ENCODE data around the gene C1QTNF7. TPM values are rescaled to one million over a fixed set of nuclear protein-coding genes. Genes with fewer than 3 reads are reported as not detected.

C1QTNF7 gene, protein sequence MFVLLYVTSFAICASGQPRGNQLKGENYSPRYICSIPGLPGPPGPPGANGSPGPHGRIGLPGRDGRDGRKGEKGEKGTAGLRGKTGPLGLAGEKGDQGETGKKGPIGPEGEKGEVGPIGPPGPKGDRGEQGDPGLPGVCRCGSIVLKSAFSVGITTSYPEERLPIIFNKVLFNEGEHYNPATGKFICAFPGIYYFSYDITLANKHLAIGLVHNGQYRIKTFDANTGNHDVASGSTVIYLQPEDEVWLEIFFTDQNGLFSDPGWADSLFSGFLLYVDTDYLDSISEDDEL
- polyA plus RNA-seq (2013, experiment 1 of 2) = not detected
- polyA plus RNA-seq (2013, experiment 2 of 2) = not detected

DNA sequence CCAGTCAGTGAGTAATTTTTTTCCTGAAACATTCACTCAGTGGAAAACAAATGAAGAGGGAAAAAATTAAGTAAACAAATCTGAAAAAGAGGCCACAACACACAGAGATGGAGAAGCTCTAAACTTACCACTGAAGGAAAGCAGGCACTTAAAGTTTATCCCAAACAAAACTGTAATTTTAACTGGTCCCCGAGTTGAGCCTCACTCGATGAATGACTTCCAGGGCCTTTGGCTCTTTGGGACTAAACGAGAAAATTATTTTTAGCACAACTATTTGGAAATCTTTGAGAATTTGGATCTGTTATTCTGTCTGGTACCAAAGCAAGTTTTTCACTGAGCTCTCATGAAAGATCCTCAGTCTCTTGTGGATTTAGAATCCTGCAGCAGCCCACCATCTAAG, at the start of gene C1QTNF7:
Gene C1QTNF7, plus strand, starts transcription at position 333 of the 400 bp plus-strand sequence. CDS start 7,711 bp downstream, outside the sequence.
- Histone ChIP-seq H3K4me3 (ENCODE audit: low read length in 2 of 2) (no peak within 1 kb of the TSS), H2BK12ac (ENCODE audit: low read length) (no peak within 1 kb of the TSS), H3K9ac (ENCODE audit: low read depth, low read length, poor library complexity) (no peak within 1 kb of the TSS), H3K27me3 (ENCODE audit: control insufficient read depth in 3 of 3, insufficient read depth in 3 of 3, low read depth in 1 of 3, low read length in 3 of 3) (no peaks in the 10 kb centered on the region), H2BK5ac (ENCODE audit: low read length) (no peak within 1 kb of the TSS), H3K27ac (replicated peaks; ENCODE audit: low read length) (no peak within 1 kb of the TSS), H3K79me1 (ENCODE audit: low read depth, low read length) (no peaks in the 10 kb centered on the region), H3K4ac (ENCODE audit: low read length) (no peak within 1 kb of the TSS), H3K36me3 (replicated peaks in 1 of 2; ENCODE audit: control insufficient read depth in 2 of 2, insufficient read depth in 2 of 2, low read length in 2 of 2) (no peaks in the 10 kb centered on the region), H3K4me2 (ENCODE audit: insufficient read depth, low read length, poor library complexity, severe bottlenecking) (no peak within 1 kb of the TSS), H2BK15ac (ENCODE audit: low read length) (no peak within 1 kb of the TSS), H4K91ac (ENCODE audit: low read depth, low read length, poor library complexity) (no peak within 1 kb of the TSS), H3K23ac (ENCODE audit: low read depth, low read length, poor library complexity) (no peak within 1 kb of the TSS), H2BK120ac (ENCODE audit: low read depth, low read length) (no peak within 1 kb of the TSS), H3K18ac (ENCODE audit: low read length) (no peak within 1 kb of the TSS), H3K9me3 (replicated peaks in 1 of 2; ENCODE audit: control insufficient read depth in 2 of 2, insufficient read depth in 1 of 2, low read depth in 1 of 2, low read length in 2 of 2) (no peaks in the 10 kb centered on the region), H2AK5ac (ENCODE audit: low read depth, low read length) (no peak within 1 kb of the TSS), H2AFZ (ENCODE audit: low read length) (no peak within 1 kb of the TSS), H3K14ac (ENCODE audit: low read length) (no peak within 1 kb of the TSS), H3K4me1 (ENCODE audit: control insufficient read depth in 2 of 2, insufficient read depth in 1 of 2, low read depth in 1 of 2, low read length in 2 of 2) (no peaks in the 10 kb centered on the region), H4K8ac (ENCODE audit: low read depth, low read length) (no peak within 1 kb of the TSS)
- no CpG with 5 or more reads among the region's 3 CpGs for WGBS, 2 donors (ENCODE audit: extremely low coverage in 2 of 2, insufficient read length in 2 of 2, insufficient replicate concordance in 1 of 2)
- DNase-seq (ENCODE audit: low spot score) = no peak

DNA sequence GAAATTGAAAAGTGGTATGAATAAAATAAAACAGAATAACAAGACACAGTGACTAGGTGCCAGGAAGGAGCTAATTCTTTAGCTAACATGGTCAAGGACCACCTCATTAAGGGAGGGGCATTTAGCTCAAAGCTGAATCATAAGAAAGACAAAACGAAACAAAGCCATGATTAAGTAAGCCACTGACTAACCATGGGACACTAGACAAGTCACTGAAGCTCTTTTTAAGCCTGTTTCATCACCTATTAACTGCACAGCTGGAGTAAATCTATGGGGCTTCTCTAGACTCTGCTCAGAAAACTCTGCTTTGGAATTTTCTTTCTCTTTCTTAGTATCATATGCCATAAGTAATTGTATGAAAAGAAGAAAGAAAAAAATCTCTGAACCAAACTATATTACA, 49.8 kb upstream of the C1QTNF7 start:
- no peaks in the 10 kb centered on the region for H3K9me3 ChIP-seq (replicated peaks in 1 of 2; ENCODE audit: control insufficient read depth in 2 of 2, insufficient read depth in 1 of 2, low read depth in 1 of 2, low read length in 2 of 2)
- H3K4ac ChIP-seq (ENCODE audit: low read length) = no peak overlapping the region
- no peaks in the 10 kb centered on the region for H3K79me1 ChIP-seq (ENCODE audit: low read depth, low read length)
- no peak overlapping the region for H2BK12ac ChIP-seq (ENCODE audit: low read length)
- no peak overlapping the region for H4K8ac ChIP-seq (ENCODE audit: low read depth, low read length)
- H3K4me3 ChIP-seq (ENCODE audit: low read length in 2 of 2) = no peak overlapping the region
- H3K27ac ChIP-seq (replicated peaks; ENCODE audit: low read length) = no peak overlapping the region
- H2BK120ac ChIP-seq (ENCODE audit: low read depth, low read length) = no peak overlapping the region
- DNase-seq (ENCODE audit: low spot score) = no peak
- no peak overlapping the region for H3K18ac ChIP-seq (ENCODE audit: low read length)
- H2AFZ ChIP-seq (ENCODE audit: low read length) = no peak overlapping the region
- H4K91ac ChIP-seq (ENCODE audit: low read depth, low read length, poor library complexity) = no peak overlapping the region
- no peak overlapping the region for H3K4me2 ChIP-seq (ENCODE audit: insufficient read depth, low read length, poor library complexity, severe bottlenecking)
- no peak overlapping the region for H3K9ac ChIP-seq (ENCODE audit: low read depth, low read length, poor library complexity)
- H3K23ac ChIP-seq (ENCODE audit: low read depth, low read length, poor library complexity) = no peak overlapping the region
- H2BK15ac ChIP-seq (ENCODE audit: low read length) = no peak overlapping the region
- H3K4me1 ChIP-seq (ENCODE audit: control insufficient read depth in 2 of 2, insufficient read depth in 1 of 2, low read depth in 1 of 2, low read length in 2 of 2) = peaks cover 0 to 4% of the 10 kb centered on the region in 2 donors
- no peak overlapping the region for H3K14ac ChIP-seq (ENCODE audit: low read length)
- H3K36me3 ChIP-seq (replicated peaks in 1 of 2; ENCODE audit: control insufficient read depth in 2 of 2, insufficient read depth in 2 of 2, low read length in 2 of 2) = no peaks in the 10 kb centered on the region
- H3K27me3 ChIP-seq (ENCODE audit: control insufficient read depth in 3 of 3, insufficient read depth in 3 of 3, low read depth in 1 of 3, low read length in 3 of 3) = no peaks in the 10 kb centered on the region
- no CpG with 5 or more reads among the region's 1 CpG for WGBS, 2 donors (ENCODE audit: extremely low coverage in 2 of 2, insufficient read length in 2 of 2, insufficient replicate concordance in 1 of 2)
- H2BK5ac ChIP-seq (ENCODE audit: low read length) = no peak overlapping the region
- no peak overlapping the region for H2AK5ac ChIP-seq (ENCODE audit: low read depth, low read length)

DNA sequence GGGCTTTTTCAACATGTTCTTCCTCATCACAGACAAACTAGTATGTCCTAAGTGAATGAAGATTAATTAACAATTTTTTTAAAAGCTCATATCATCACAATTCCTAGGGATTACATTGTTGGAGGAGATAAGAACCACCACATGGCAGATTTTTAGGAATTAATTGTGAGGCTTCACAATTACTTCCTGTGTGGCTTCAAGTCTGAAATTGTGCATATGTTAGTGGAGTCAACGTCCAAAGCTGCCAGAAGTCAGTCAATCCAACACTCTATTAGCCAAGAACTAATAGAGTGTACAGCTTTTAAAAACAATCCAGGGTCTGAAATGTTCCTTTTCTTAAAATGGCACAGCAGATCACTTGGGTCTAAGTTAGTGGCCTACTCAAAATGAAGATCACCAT, 49.3 kb upstream of the C1QTNF7 start:
- no peaks in the 10 kb centered on the region for H3K9me3 ChIP-seq (replicated peaks in 1 of 2; ENCODE audit: control insufficient read depth in 2 of 2, insufficient read depth in 1 of 2, low read depth in 1 of 2, low read length in 2 of 2)
- H3K4me2 ChIP-seq (ENCODE audit: insufficient read depth, low read length, poor library complexity, severe bottlenecking) = no peak overlapping the region
- no peak overlapping the region for H2AFZ ChIP-seq (ENCODE audit: low read length)
- no CpG with 5 or more reads among the region's 1 CpG for WGBS, 2 donors (ENCODE audit: extremely low coverage in 2 of 2, insufficient read length in 2 of 2, insufficient replicate concordance in 1 of 2)
- no peak overlapping the region for H2BK12ac ChIP-seq (ENCODE audit: low read length)
- H3K18ac ChIP-seq (ENCODE audit: low read length) = no peak overlapping the region
- no peak overlapping the region for H3K4me3 ChIP-seq (ENCODE audit: low read length in 2 of 2)
- no peak overlapping the region for H3K14ac ChIP-seq (ENCODE audit: low read length)
- DNase-seq (ENCODE audit: low spot score) = no peak
- no peaks in the 10 kb centered on the region for H3K36me3 ChIP-seq (replicated peaks in 1 of 2; ENCODE audit: control insufficient read depth in 2 of 2, insufficient read depth in 2 of 2, low read length in 2 of 2)
- H2AK5ac ChIP-seq (ENCODE audit: low read depth, low read length) = no peak overlapping the region
- no peak overlapping the region for H2BK120ac ChIP-seq (ENCODE audit: low read depth, low read length)
- no peaks in the 10 kb centered on the region for H3K79me1 ChIP-seq (ENCODE audit: low read depth, low read length)
- no peak overlapping the region for H2BK15ac ChIP-seq (ENCODE audit: low read length)
- peaks cover 0 to 4% of the 10 kb centered on the region in 2 donors for H3K4me1 ChIP-seq (ENCODE audit: control insufficient read depth in 2 of 2, insufficient read depth in 1 of 2, low read depth in 1 of 2, low read length in 2 of 2)
- H3K23ac ChIP-seq (ENCODE audit: low read depth, low read length, poor library complexity) = no peak overlapping the region
- H2BK5ac ChIP-seq (ENCODE audit: low read length) = no peak overlapping the region
- no peaks in the 10 kb centered on the region for H3K27me3 ChIP-seq (ENCODE audit: control insufficient read depth in 3 of 3, insufficient read depth in 3 of 3, low read depth in 1 of 3, low read length in 3 of 3)
- no peak overlapping the region for H4K8ac ChIP-seq (ENCODE audit: low read depth, low read length)
- H3K27ac ChIP-seq (replicated peaks; ENCODE audit: low read length) = no peak overlapping the region
- H3K4ac ChIP-seq (ENCODE audit: low read length) = no peak overlapping the region
- no peak overlapping the region for H4K91ac ChIP-seq (ENCODE audit: low read depth, low read length, poor library complexity)
- H3K9ac ChIP-seq (ENCODE audit: low read depth, low read length, poor library complexity) = no peak overlapping the region

DNA sequence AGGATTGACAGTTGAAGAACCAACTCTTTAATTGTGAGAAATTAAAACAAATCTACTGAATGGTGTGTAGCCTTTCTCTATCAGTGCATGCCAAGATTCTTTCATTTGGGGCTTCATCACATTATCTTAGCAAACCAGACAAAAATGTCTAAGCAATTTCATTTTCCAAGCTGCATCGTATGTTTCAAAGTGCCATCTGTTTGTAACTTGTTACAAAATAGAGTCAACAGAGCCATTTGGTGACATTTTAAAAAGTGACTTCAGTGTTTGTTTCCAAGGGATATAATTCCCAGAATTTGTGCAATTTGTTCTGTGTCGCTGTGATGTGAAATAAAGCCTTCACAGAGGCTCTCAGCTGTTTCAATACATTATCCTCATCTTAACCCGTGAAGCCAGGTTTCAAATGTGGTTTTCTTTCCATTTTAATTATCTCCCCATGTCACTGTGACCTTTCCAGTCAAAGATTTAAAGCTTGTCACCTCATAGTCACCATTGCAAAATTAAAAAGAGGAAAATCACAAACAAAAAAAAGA, 46.0 kb upstream of the C1QTNF7 start:
- no peak overlapping the region for H2AFZ ChIP-seq (ENCODE audit: low read length)
- no peaks in the 10 kb centered on the region for H3K27me3 ChIP-seq (ENCODE audit: control insufficient read depth in 3 of 3, insufficient read depth in 3 of 3, low read depth in 1 of 3, low read length in 3 of 3)
- no peaks in the 10 kb centered on the region for H3K4me1 ChIP-seq (ENCODE audit: control insufficient read depth in 2 of 2, insufficient read depth in 1 of 2, low read depth in 1 of 2, low read length in 2 of 2)

More for the DNA sequence above, 46.0 kb upstream of the C1QTNF7 start:
- no CpG with 5 or more reads among the region's 3 CpGs for WGBS, 2 donors (ENCODE audit: extremely low coverage in 2 of 2, insufficient read length in 2 of 2, insufficient replicate concordance in 1 of 2)
- Histone ChIP-seq H3K18ac (ENCODE audit: low read length) (no peak overlapping the region), H3K79me1 (ENCODE audit: low read depth, low read length) (no peaks in the 10 kb centered on the region), H2BK15ac (ENCODE audit: low read length) (no peak overlapping the region), H3K9me3 (replicated peaks in 1 of 2; ENCODE audit: control insufficient read depth in 2 of 2, insufficient read depth in 1 of 2, low read depth in 1 of 2, low read length in 2 of 2) (no peaks in the 10 kb centered on the region), H3K27ac (replicated peaks; ENCODE audit: low read length) (no peak overlapping the region), H4K8ac (ENCODE audit: low read depth, low read length) (no peak overlapping the region), H3K9ac (ENCODE audit: low read depth, low read length, poor library complexity) (no peak overlapping the region), H3K4me2 (ENCODE audit: insufficient read depth, low read length, poor library complexity, severe bottlenecking) (no peak overlapping the region), H3K4me3 (ENCODE audit: low read length in 2 of 2) (no peak overlapping the region), H4K91ac (ENCODE audit: low read depth, low read length, poor library complexity) (no peak overlapping the region), H2BK12ac (ENCODE audit: low read length) (no peak overlapping the region), H3K36me3 (replicated peaks in 1 of 2; ENCODE audit: control insufficient read depth in 2 of 2, insufficient read depth in 2 of 2, low read length in 2 of 2) (no peaks in the 10 kb centered on the region), H3K14ac (ENCODE audit: low read length) (no peak overlapping the region), H3K4ac (ENCODE audit: low read length) (no peak overlapping the region), H3K23ac (ENCODE audit: low read depth, low read length, poor library complexity) (no peak overlapping the region), H2AK5ac (ENCODE audit: low read depth, low read length) (no peak overlapping the region), H2BK5ac (ENCODE audit: low read length) (no peak overlapping the region), H2BK120ac (ENCODE audit: low read depth, low read length) (no peak overlapping the region)
- DNase-seq (ENCODE audit: low spot score) = no peak
